Sigmoid colon (tissue), 7 donors: ENCODE data around the gene MYOC. TPM values are rescaled to one million over a fixed set of nuclear protein-coding genes. Genes with fewer than 3 reads are reported as not detected.
A peak's percentile ranks its signal among the peaks of the same experiment; 100 is the strongest.

Experiments
- DNase-seq: peaks from one replicate; pipeline ENCODE4 v3.0.0-alpha.2; 2019
- H3K27ac ChIP-seq, 4 donors: fragments of 200-600 bp; sonication (generic); one replicate each; pipeline ENCODE4 v1.5.1; 2016 to 2019; ENCODE audit warnings: mild to moderate bottlenecking in 1 of 4
- H3K27me3 ChIP-seq, 3 donors: fragments of 200-600 bp; sonication (generic); one replicate each; pipeline ENCODE4 v1.5.1; 2019; ENCODE audit warnings: mild to moderate bottlenecking in 1 of 3
- H3K36me3 ChIP-seq, 4 donors: fragments of 200-600 bp; sonication (generic); one replicate each; pipeline ENCODE4 v1.5.1; 2016 to 2019
- H3K4me1 ChIP-seq, 4 donors: fragments of 200-600 bp; sonication (generic); one replicate each; pipeline ENCODE4 v1.5.1; 2017 to 2019
- H3K4me3 ChIP-seq, 4 donors: fragments of 200-600 bp; sonication (generic); one replicate each; pipeline ENCODE4 v1.5.1; 2017 to 2019; ENCODE audit warnings: mild to moderate bottlenecking in 2 of 4, moderate library complexity in 1 of 4
- H3K9me3 ChIP-seq, 4 donors: fragments of 200-600 bp in 3 of 4; sonication (generic) in 3 of 4; one replicate each; pipeline versions ENCODE4 v1.5.1 to v1.6.1; 2013 to 2019
- EP300 ChIP-seq, 4 donors: sonication (generic); formaldehyde crosslinking; IDR thresholded peaks; one replicate each; pipeline ENCODE4 v1.6.1; 2017; ENCODE audit warnings: antibody characterized with exemption in 4 of 4
- POLR2A ChIP-seq, 2 donors: fragments of 450-650 bp; IDR thresholded peaks; one replicate each; pipeline ENCODE4 v1.6.1; 2016; ENCODE audit warnings: antibody characterized with exemption in 2 of 2, mild to moderate bottlenecking in 2 of 2, moderate library complexity in 2 of 2
- POLR2AphosphoS5 ChIP-seq, 4 donors: sonication (generic); formaldehyde crosslinking; IDR thresholded peaks; one replicate each; pipeline ENCODE4 v1.6.1; 2017; ENCODE audit warnings: antibody characterized with exemption in 4 of 4
- WGBS, 2 donors: extraction: QIAGEN DNeasy Blood & Tissue Kit; methylation state at CpG; one replicate each; pipeline ENCODE4 v1.1.7; 2013; 5-methylcytosine and 5-hydroxymethylcytosine counted together
- intact Hi-C: fragments of 100-400 bp; cut with DNase I; formaldehyde crosslinking; loops from one replicate; pipeline ENCODE4 v1.15.1; 2023
- polyA plus RNA-seq, 3 donors: library from polyadenylated mRNA; stranded (reverse); fragments of 200-250 nt; gene quantifications; one replicate each; pipeline ENCODE4 v1.2.3, GENCODE V29; 2013
- total RNA-seq, 4 donors: library from RNA; depleted of rRNA; stranded (reverse); fragments of >200 nt; gene quantifications; one replicate each; pipeline ENCODE4 v1.1.0, GENCODE V29; 2016
- TF ChIP-seq, protein P1 (sequence below), 4 experiments: fragments of 450-650 bp in 3 of 4; fragments of 200-600 bp in 1 of 4; IDR thresholded peaks; one replicate each; pipeline ENCODE4 v1.5.1; 2016 to 2019; ENCODE audit warnings: antibody characterized with exemption in 4 of 4, mild to moderate bottlenecking in 3 of 4, moderate library complexity in 2 of 4
- donor health status: healthy with polysubstance abuse.
- donor health status: Bipolar disorder and iron deficiency.
- donor health status: healthy.

Gene MYOC
- total and polyA plus RNA-seq, 7 donors, result 0.50 to 31.0 (median 6.7) TPM; not detected in 1

GRCh38 chr1:171655746-171656116 is 3.2 kb upstream of the MYOC start:
- no peak for DNase-seq
- WGBS, 2 donors, result 68 to 83% methylated on average over 6 of the region's 6 CpGs
- Histone ChIP-seq H3K4me3 (no peak overlapping the region), H3K27me3 (no peaks in the 10 kb centered on the region), H3K9me3 (no peaks in the 10 kb centered on the region), H3K4me1 (peaks cover 0 to 41% (median 40%) of the 10 kb centered on the region in 4 donors), H3K27ac (peak overlapping the region; percentile 70 to 88 (median 76)), H3K36me3 (no peaks in the 10 kb centered on the region)
- intact Hi-C loops, result no loop called here
- TF ChIP-seq POLR2AphosphoS5 (IDR thresholded peaks at IDR 0.05) (no peak), POLR2A (IDR thresholded peaks at IDR 0.05) (no peak), EP300 (IDR thresholded peaks at IDR 0.05) (no peak)
- TF ChIP-seq, protein P1, sequence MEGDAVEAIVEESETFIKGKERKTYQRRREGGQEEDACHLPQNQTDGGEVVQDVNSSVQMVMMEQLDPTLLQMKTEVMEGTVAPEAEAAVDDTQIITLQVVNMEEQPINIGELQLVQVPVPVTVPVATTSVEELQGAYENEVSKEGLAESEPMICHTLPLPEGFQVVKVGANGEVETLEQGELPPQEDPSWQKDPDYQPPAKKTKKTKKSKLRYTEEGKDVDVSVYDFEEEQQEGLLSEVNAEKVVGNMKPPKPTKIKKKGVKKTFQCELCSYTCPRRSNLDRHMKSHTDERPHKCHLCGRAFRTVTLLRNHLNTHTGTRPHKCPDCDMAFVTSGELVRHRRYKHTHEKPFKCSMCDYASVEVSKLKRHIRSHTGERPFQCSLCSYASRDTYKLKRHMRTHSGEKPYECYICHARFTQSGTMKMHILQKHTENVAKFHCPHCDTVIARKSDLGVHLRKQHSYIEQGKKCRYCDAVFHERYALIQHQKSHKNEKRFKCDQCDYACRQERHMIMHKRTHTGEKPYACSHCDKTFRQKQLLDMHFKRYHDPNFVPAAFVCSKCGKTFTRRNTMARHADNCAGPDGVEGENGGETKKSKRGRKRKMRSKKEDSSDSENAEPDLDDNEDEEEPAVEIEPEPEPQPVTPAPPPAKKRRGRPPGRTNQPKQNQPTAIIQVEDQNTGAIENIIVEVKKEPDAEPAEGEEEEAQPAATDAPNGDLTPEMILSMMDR (IDR thresholded peaks at IDR 0.05), result peak in 1 of 4 experiments; percentile 1

DNA sequence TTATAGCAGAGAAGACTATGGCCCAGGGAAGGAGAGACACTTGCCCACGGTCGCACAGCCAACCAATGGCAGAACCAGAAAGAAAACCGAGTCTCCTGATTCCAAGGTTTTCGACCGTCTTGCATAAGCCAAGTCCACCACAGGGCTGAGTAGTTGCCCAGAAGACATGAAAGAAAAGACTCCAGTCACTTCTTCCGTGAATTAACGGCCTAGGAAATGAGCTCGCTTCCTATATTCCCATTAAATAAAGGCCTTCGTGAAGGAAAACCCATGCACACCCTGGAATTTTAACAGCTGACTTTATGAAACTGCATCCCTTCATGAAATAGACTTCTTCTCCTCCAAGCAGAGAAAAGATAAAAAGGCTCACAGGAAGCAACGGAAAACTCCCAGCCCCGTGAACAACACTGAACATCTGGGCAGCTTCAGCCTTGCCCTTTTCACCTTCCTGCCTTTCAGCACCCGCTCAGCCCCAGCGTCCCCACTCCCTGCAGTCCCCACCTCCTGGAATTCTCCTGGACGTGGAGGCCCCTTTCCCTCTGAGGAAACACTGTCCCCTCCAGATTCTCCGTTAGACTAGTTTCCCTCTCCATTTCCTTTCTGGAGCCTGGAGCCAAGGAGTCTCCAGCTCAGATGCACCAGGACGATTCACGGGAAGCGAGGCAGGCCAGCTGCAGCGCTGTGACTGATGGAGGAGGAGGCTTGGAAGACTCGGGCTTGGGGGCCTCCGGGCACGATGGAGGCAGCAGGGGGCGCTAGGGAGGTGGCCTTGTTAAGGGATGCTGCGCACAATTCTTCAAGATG is 2.7 kb upstream of the MYOC start:
- H3K27ac ChIP-seq, result peak overlapping the region; percentile 70 to 88 (median 76)
- TF ChIP-seq, protein P1 (IDR thresholded peaks at IDR 0.05), result peak in 3 of 4 experiments; percentile 25 to 40 (median 28)
- no peak for TF ChIP-seq POLR2A (IDR thresholded peaks at IDR 0.05)
- no peak for TF ChIP-seq EP300 (IDR thresholded peaks at IDR 0.05)
- peak in 1 of 4 donors; percentile 33 for TF ChIP-seq POLR2AphosphoS5 (IDR thresholded peaks at IDR 0.05)
- WGBS, 2 donors, result 32 to 64% methylated on average over 24 of the region's 24 CpGs
- H3K27me3 ChIP-seq, result no peaks in the 10 kb centered on the region
- peak; percentile 91 for DNase-seq
- intact Hi-C loops, result no loop called here
- no peaks in the 10 kb centered on the region for H3K36me3 ChIP-seq
- no peaks in the 10 kb centered on the region for H3K9me3 ChIP-seq
- peaks cover 0 to 41% (median 40%) of the 10 kb centered on the region in 4 donors for H3K4me1 ChIP-seq
- H3K4me3 ChIP-seq, result no peak overlapping the region

GRCh38 chr1:171654201-171654941 is 1.9 kb upstream of the MYOC start:
- peak; percentile 64 for DNase-seq
- no peaks in the 10 kb centered on the region for H3K27me3 ChIP-seq
- WGBS, 2 donors, result 70 to 72% methylated on average over 8 of the region's 8 CpGs
- no peaks in the 10 kb centered on the region for H3K9me3 ChIP-seq
- no peak overlapping the region for H3K4me3 ChIP-seq
- peak overlapping the region; percentile 70 to 88 (median 76) for H3K27ac ChIP-seq
- peaks cover 0 to 41% (median 40%) of the 10 kb centered on the region in 4 donors for H3K4me1 ChIP-seq
- TF ChIP-seq EP300 (IDR thresholded peaks at IDR 0.05) (no peak), POLR2A (IDR thresholded peaks at IDR 0.05) (no peak), POLR2AphosphoS5 (IDR thresholded peaks at IDR 0.05) (peak in 1 of 4 donors; percentile 21)
- TF ChIP-seq, protein P1 (IDR thresholded peaks at IDR 0.05), result no peak
- H3K36me3 ChIP-seq, result no peaks in the 10 kb centered on the region
- intact Hi-C loops, result no loop called here

DNA sequence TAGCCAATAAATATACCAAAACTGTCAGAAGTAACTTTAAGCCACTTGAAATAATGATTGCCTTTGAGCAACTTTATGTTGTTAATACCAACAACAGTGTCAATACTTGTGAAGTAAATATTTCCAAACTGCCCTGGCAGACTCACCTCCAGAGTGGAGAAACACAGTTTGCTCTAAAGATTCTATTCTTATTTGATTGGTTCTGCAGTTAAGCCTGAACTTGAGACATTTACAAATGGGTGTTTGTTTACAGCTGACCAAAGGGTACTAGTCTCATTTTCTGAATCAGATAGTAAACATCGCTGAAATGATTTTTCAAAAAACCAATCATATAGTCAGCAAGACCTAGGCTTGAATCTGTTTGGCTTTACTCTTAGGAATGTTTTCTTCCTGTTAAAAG is 1.3 kb upstream of the MYOC start:
- WGBS, 2 donors, result 33 to 56% methylated on average over 1 of the region's 1 CpG
- intact Hi-C loops, result no loop called here
- Histone ChIP-seq H3K9me3 (no peaks in the 10 kb centered on the region), H3K36me3 (no peaks in the 10 kb centered on the region), H3K4me3 (no peak overlapping the region), H3K27ac (peak overlapping the region; percentile 70 to 88 (median 76)), H3K27me3 (no peaks in the 10 kb centered on the region), H3K4me1 (peaks cover 0 to 41% (median 40%) of the 10 kb centered on the region in 4 donors)
- DNase-seq, result no peak
- no peak for TF ChIP-seq EP300 (IDR thresholded peaks at IDR 0.05)
- TF ChIP-seq POLR2A (IDR thresholded peaks at IDR 0.05), result no peak
- TF ChIP-seq, protein P1 (IDR thresholded peaks at IDR 0.05), result no peak
- TF ChIP-seq POLR2AphosphoS5 (IDR thresholded peaks at IDR 0.05), result no peak
